GM19025 (cell line): ENCODE results near the gene COX20.

ENCODE experiments used
- ATAC-seq: cut with Tn5 transposase; IDR thresholded peaks from one replicate; pipeline ENCODE4 v1.9.1; 2021; ENCODE audit warnings: mild to moderate bottlenecking, low read depth, moderate library complexity; ENCODE audit not compliant: unreplicated experiment

The COX20 gene

DNA sequence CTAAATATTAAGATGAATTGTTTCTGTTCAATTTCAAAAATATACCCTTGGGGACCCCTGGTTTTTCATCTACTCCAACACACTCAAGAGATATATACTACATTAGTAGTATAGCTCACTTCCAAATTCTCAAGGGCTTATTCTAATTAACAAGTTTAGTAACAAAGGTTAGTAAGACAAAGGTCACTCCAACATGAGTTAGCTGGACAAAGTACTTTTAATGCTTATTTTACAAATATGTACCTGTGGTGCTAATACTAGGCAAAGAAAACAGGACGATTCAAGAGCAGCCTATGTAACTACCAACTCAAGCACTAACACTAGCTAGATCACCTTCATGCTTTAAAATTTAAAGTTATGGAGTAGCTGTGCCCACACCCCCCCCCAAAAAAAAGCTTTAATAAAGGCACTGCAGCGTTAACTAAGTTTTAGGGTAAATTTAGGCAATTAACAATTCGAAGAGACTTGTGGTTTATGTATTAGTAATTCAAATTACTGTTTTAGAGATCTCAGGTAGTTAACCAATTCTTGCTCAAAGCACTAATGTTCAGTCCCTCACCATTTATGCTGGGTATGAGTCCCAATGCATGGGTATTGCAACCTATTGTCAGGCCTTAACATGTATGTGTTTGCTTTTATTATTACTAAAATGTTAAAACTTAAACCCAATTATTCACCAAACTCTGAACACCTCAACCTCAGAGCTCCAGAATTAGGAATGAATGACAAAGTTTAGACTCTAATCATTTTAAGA, 14.8 kb downstream of the COX20 start:
- ATAC-seq: no peak

DNA sequence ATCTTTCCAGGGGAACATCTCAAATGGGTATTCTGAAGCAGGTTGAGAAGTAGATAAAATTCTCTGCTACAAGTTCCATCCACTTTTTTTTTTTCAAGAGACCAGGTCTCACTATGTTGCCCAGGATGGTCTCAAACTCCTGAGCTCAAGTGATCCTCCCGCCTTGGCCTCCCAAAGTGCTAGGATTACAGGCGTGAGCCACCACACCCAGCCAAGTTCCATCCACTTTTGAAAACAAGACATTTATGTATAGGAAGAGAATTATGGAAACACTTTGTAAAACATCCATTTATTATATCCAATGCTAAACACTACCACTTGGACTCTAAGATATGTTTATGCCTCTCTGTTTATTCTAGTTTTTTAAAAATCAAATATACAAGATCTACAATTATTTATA, 15.4 kb downstream of the COX20 start:
- no peak for ATAC-seq

DNA sequence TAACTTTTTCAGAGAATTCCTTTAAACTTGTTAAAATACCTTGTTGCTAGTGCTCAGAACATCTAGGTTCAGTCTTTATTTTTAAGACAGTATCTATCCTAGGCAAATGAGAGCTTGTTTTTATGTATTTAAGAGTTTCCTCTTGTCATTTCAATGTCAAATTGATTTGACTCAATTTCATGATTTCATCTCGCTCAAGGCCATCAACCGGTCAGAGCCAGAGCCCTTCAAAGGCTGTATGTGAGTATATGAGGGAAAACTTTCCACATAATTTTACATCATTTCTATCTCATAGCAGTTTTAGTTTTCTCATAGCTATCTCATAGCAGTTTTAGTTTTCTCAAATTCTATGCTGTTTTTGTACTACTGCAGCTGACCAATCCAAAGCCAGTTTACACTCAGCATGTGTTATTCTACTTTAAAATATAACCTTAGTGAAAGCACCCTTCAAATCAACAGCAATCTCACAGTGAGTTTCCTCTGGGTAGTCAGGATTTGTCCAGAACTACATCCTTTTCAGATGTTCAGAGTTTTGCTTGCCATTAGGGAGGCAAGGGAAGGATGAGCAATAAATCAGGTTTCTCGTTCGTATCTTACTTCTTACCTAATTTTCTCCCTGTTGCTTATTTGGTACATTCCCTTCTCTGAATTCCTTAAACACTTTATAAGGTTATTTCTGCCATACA, 16.2 kb downstream of the COX20 start:
- ATAC-seq: no peak

DNA sequence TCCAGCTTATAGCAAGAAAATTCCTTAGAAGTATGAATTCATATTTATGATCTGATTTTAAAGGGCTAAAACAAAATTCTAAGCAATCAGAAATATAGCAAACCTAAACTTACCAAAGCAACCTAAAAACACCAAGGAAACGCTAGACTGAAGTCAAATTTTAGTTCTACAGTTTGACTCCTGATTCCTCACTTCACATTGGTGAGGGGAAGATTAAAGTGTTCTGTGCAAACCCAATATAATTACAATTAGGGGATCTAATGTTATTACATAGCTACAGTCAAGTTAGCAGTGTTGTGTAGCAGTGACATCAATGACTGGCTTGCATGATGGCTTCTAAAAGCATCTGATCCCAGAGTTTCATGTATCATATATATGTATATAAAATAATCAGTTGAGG, 17.2 kb downstream of the COX20 start:
- no peak for ATAC-seq

DNA sequence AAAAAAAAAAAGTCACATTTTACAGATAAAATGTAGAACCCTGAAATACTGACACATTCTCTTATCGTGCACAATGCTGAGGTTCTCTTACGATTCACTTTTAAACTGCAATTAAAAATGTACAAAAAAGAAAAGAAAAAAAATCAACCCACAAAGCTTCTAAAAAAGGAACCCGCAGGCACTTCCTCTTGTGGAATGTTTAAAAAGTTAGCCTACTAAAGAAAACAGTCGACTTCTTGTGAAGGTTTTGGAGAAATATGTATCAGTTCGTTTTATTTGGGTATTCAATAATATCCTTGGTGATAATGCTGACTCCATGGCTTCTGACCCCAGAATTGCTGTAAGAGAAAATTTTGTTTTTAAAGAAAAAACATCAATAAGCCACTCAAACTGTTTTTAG, 18.7 kb downstream of the COX20 start:
- no peak for ATAC-seq

DNA sequence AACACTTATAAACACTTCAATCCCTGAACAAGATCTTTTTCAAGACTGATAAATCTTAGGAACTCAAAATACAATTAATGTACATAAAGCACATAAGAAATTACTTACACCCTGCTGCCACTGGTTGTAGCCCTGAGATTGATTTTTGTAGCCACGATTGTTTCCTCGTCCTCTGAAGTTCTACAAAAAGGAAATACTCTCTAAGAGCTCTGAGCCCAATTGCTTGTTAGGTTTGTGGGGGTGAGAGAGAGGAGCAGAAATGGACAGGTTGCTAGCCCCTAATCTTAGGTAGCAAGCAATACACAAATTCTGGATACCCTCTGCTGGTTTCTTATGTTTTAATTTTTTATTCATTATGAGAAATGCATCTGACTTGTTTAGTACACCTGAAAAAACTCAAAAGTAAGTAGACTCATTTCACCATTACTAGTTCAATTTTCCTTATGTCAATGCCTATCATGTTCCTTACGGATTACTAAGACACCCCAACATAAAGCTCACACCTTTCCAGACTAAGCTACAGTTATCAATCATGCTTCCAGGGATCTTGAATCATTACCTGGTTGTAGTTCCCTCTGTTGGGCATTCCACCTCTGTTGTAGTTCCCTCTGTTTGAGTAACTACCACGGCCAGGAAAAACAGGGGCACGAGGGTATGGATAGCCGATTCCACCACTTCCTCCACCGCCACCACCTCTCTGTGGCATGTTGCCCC, 19.6 kb downstream of the COX20 start:
- ATAC-seq: no peak

DNA sequence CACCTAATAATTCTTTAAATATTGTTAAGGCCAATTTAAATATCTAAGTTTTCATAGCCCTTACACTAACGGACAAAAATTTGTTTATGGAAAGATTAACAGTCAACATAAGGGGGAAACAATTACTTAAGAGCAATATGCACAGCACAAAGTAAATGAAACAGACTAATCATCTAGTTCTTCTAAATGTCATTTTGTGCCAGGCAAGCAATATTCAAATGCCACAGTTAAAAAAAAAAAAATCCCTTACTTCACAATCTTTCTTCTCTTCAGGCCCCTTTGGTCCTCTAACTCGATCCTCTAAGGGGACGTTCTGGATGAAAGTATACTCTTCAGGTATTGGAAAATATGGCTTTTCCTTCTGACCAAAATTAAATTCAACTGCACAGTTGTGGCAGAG, 22.3 kb downstream of the COX20 start:
- no peak for ATAC-seq

DNA sequence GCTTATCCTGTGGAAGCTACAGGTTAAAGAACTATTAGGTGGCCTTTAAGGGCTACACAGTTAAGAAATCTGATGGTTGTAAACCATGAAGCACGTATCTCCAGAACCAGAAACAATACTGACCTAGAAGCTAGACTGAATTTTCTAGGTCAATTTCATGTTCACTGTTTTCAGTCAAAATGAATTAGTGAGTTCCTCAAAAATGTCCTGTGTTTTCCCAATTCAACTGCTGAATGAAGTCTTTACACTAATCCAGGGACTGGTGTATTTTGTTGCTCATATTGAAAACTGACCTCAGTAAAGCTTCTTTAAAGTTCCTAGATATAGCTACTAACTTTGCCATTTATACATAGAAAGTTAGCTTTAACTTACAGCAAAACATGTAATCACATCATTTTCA, 22.9 kb downstream of the COX20 start:
- no peak for ATAC-seq

DNA sequence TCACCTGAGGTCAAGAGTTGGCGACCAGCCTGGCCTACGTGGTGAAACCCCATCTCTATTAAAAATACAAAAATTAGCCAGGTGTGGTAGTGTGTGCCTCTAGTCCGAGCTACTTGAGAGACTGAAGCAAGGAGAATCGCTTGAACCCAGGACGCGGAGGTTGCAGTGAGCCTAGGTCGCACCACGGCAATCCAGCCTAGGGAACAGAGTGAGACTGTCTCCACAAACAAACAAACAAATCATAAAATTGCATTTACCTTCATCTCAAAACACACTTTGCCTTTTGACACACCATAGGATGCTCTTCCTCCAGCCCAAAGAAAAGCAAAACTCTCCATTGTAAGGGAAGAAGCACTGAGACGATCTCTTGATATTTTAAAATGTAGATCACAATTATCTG, 24.6 kb downstream of the COX20 start:
- ATAC-seq: no peak

DNA sequence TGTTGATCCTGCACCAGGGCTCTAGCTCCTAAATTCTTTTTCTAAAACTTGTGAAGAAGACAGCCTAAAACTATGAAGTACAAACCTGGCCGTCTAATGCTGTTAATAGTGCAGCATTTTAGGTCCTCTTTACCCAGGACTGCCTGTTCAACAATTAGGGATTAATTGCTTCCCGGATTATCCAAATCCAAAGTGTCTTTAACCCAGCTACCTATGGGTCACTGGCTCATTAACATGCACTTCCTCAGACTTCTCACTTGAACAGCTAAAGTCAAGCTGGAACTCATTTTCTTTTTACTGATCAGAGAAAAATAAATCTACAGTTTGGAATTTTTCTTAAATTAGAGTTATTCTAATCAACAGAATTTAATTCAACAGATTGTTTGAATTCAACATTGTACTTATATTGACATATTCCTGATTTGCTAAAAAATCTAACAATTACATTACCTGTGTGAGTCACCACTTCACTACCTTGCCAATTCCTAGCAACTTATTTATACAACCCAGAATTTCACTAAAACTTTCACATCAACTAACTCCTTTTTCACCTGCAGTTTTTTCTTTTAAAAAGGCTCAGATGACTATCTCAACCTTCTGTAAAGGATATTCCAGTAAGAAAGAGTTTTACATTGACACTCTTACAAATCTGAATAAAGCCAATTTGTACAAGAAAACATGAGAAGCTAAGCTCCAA, 25.6 kb downstream of the COX20 start:
- no peak for ATAC-seq

DNA sequence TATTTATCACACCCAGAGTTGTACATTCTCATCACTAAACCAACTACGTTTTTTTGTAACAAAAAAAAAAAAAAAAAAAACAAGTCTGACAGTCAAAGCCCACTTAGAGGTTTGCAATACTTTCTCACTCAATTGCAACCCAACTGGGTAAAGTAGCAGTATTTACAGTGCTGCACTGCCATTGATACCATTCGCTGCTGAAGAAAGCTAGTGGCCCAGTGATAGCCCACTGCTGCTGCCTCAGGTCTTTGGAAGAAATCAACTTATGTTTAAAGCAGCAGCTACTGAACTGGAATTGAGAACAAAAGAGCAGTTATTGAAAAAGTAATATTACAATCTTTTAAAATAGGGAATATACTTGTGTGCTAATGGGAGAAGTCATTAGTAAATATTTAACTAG, 26.2 kb downstream of the COX20 start:
- no peak for ATAC-seq

DNA sequence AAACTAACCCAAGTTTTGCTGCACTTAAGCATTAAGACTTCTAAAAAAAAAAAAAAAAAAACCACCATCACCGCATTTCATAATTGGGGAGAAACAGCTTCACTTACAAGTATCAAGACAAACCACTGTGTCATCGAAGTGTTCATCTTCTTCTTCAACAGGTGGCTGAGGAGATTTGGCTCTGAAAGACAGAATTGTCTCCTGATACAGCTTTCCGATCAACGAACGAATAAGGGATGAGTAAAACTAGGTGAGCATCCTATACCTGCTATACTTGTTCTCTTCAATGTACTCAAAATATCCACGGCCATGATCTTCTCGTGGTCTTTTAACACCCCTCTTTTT, 26.9 kb downstream of the COX20 start:
- no peak for ATAC-seq

DNA sequence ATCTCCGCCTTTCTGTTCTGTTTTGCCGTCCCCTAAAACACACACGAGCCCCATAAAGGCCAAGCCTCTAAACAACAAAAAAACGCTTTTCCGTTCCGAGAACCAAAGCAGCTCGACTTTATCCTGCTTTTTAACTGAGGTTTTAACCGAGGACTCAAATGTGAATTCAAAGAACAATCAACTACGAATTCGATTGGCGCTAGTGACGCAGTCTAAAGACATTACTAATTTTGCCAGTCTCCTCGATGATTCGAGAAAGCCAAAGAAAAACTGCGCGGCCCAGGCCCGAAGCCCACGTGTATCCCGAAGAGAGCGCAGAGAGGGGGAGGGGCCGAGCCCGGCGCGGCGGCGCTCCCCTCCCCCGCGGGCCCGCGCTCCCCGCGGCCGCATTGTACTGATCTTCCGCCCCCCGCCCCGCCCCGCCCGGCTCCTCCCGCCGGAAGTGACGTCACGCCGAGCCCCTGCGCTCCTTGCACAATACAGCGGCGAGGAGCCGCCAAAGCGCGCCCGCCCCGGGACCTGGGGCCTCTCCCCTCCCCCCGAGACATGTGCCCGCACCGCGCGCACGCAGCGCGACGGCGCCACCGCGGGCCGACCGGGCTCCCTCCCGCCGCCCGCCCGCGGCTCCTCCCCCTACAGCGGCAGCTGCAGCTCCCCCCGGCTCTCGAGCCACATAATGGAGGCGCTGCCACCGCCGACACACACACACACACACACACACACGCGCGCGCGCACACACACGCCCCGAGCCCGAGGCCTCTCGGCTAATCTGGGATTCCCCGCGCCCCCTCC, 27.4 kb downstream of the COX20 start:
- peak; percentile 60 for ATAC-seq

DNA sequence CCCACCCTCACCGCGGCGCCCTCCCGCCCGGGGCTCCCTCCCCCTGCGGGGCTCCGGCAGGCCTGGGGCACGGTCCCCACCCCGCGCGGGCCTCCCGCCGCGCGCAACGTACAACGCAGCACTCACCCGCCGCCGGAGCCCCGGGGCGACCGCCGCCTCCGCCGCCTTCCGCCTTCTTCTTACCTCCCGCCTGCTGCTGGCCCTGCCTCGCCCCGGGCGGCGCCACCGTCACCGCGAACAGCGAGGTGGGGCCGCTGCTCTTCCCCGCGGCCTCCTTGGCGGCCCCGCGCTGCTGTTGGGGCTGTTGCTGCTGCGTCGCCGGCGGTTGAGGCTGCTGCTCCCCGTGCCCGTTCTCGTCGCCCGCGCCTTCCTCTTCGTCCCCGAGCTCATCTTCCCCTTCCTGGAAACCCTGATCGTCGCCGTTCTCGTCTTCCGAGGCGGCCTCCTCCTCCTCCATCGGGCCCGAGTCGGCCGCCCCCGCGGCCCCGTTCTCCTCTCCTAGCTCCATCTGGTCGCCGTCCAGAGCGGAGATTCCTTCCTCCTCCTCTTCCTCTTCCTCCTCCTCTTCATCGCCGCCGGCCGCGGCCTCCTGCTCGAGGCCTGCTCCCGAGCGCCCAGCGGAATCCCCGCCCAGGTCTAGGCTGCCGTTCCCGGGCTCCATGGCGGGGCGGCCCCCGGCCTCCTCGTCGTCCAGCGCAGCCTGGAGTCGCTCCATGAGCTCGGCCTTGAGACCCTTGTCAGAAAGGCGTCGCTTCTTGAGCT, 28.2 kb downstream of the COX20 start:
- ATAC-seq: peak; percentile 1

DNA sequence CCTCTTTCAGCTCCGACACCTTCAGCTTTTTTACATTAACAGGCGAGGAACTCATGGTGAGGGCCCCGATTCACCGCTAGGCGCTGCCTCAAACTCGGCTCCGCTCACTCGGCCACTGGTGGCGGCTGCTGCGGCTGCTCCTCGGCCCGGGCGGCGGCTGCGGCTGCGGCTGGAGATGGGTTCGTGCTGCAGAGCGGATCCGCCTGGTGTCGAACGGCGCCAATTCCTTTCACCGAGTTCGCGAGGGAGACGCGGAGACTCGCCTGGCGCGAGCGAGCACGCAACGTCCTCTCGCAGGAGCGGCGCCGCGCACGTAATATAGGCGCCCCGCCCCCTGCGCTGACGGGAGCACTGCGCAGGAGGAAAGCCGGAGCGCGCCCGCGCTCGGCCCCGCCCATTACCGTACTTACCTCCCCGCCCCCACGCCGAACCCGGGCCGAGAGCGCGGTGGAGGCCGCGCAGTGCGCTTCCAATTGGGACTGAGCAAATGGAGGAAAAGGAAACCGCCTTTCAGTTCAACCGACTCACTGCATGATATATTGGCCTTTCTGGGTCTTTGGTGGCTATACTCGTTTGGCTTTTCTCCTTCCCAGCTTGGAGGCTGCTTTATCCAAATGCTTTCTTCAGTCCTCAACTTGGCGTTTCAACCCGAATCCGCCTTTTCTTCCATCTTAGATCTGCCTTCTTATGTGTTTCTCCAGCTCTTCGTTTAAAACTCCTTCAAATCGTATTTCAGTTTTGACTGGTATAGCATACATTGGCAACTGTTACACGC, 29.0 kb downstream of the COX20 start, which contains the start of gene HNRNPU:
TSS of gene HNRNPU (minus strand) at position 291 of the 775 bp plus-strand sequence. CDS start at position 55, 236 bp downstream.
- peak; percentile 56 for ATAC-seq

DNA sequence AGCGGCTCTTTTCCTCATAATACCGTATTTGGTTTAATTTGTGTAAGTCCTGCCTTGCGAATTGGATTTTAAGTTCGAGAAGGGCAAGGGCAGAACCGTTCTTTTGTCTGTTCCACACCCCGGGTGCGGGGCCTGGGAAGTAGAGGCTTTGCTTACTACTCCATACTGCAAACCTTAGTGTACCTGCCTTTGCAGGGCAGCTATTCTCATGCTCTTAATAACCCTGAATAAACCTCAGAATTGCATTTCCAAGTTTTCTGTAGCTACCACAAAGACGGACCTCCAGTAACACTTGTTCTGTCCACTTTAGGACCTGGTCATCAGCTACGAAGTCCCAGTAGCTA, 29.5 kb downstream of the COX20 start:
- no peak for ATAC-seq

DNA sequence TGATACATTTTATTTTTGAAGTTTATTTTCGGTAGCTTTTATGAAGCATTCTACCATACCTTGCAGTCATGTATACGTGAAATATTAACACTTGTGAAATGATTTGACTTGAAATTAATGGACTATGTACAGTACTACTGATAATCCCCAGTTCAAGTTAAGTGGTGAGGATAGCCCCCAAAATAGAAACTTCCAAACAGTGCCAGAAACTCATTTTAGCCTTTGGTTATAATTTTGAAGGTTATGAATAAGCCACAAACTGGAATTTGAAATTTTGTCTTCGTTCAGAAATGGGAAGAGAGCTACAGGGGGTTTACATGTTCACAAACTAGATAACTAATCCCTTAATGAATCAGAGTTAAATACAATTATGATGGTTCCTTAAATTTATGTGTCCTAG, 30.4 kb downstream of the COX20 start:
- ATAC-seq: no peak

DNA sequence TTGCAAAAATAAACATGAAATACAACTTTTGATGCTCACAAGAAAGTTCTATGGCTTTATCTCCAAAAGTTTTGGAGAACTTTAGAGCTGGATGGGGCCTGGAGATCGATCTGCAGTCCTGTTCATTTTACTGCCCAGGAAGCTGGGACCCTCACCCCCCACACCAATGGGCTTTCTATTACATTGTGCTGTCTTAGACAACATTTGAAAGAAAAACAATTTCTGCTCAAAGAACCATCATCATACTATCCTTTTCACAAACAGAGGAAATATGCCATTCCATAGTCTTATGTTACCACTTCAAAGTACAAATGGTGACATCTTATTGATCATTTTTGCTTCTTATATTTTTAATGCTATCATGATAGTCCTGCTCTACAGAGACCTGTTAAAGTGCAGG, 30.9 kb downstream of the COX20 start:
- no peak for ATAC-seq
